ENCODE data around the gene CERK.
A peak's percentile ranks its signal among the peaks of the same experiment; 100 is the strongest.

The CERK gene

DNA sequence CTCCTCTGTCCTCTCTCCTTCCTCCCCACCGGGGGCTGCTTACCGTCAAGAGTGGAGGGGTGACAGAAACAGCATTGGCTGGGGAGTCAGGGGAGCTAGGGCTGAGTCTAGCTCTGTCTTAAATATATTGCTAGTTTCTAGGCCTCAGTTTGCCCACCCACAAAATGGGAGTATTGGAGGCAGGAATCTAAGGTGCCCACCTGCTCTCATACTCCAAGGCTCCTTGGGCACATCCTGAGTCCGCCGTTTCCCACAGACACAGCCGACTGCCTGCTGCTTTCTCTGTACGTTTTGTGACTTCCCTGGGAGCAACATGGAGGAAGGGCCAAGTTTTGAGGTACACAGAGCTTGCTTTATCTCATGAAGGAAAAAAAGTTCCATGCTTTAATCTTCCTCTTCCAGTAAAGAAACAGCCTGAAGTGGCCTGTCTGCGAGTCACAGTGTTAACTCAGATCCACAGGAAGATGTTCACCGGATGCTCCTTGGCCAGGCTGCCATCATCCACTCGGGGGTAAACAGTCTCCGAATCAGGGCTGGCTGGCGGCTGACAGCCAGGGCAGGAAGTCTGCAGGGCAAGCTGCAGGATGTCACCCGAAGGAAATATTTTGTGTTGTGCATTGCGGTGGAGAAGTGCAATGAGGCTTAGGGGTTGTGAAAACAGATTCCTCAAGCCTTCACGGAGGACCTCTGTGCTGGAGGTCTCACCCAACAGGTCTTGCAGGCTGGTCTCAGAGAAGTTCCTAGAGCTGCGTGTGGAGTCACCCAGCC lies 11.0 kb upstream of the CERK start:
- DNase-seq: no peak

DNA sequence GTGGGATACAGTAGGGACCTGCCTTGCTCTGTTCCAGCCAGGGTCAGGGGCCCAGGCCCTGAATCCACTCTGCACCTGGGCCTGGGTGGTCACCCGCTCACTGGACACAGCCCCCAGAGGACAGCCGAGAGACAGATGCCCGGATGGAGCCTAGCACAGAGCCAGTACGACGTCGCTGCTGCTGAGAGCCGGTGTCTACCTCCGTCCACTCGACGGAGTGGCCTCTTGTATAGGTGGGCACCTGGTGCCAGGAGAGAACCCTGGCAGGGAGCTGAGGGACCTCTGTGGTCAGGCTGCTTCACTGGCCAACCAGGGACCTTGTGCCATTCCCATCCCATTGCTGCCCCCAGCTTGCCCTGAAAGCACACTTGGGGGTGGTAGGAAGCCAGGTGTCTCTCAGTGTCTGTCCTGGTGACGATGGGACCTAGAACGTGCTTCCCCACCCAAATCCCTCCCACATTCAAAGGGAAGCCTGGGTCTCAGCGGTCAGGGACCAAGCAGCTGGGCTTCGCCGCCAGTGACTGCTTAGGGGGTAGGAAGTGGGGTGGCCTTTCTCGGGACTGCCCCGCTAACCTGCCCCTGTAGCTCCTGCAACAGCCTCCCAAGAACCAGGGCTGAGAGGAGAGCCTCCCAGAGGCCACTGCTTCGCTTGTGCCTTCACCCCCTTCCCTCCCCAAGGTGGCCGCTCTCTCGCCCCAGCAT lies 10.3 kb upstream of the CERK start:
- DNase-seq: no peak

DNA sequence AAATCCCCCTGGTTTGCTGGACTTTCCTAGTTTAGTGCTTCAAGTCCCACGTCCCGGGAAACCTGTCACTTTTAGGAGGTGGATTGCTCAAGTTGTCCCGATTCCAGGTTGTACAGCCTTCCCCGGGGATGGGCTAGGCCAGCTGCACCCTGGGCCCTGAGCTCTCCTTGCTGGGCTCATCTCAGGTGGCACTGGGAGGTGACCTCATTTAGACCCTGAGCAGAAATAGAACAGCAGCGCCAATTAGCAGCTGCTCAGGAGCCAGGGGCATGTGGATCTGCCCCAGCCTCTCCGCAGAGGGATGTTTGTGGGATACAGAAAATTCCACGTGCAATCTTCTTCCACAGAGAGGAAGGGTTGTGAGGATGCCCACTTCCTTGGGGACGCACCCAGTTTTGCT lies 9.6 kb upstream of the CERK start:
- no peak for DNase-seq

DNA sequence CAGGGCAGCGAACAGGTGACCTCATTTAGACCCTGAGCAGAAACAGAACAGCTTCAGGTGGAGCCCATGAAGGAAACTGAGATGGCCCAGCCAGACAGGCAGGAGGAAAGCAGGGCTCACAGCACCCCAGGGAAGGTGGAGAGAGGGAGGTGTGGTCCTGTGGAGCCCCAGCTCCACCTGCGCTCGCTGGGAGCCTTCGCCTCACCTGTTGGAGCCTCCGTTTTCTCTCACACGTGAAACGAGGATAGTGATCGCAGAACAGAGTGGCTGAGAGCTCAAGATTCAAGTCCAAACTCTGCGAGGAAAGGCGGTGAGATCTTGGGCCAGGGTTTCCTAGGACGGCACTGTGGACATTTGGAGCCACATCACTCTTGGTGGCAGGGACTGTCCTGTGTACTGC lies 8.6 kb upstream of the CERK start:
- DNase-seq: no peak

DNA sequence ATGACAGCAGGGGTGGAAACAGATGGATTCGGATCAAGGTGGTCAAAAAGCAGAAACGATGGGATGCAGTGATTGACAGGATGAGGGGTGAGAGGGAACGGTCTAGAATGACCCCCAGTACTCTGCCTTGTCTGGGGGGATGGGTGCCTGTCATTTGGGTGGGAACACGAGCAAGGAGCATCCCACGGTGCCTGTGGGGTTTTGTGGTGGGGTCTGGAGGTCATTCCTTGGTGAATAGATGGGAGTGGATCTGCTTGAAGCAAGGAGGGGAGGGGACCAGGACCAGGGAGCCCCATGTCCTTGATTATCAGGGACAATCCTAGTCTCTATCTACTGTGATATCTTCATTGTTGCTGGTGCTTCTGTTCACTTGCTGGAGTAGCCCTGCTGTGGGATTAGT lies 8.1 kb upstream of the CERK start:
- no peak for DNase-seq

DNA sequence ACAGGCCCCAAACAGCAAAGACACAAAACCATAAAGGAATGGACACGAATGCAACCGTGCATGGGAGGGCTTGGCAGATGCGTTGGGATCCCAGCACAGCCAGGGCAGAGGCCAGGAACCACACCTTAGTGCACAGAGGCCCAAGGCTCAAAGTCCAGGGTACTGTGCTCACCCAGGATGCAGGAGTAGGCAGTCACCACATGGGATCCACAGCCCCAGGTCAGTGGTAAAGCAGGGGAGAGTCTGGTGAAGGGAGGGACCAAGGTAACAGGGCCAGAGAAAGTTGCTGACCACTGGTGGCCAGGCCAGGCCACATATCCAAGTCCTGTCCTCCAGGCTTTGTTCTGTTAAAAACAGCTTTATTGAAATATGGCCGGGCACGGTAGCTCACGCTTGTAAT lies 6.5 kb upstream of the CERK start:
- no peak for DNase-seq

DNA sequence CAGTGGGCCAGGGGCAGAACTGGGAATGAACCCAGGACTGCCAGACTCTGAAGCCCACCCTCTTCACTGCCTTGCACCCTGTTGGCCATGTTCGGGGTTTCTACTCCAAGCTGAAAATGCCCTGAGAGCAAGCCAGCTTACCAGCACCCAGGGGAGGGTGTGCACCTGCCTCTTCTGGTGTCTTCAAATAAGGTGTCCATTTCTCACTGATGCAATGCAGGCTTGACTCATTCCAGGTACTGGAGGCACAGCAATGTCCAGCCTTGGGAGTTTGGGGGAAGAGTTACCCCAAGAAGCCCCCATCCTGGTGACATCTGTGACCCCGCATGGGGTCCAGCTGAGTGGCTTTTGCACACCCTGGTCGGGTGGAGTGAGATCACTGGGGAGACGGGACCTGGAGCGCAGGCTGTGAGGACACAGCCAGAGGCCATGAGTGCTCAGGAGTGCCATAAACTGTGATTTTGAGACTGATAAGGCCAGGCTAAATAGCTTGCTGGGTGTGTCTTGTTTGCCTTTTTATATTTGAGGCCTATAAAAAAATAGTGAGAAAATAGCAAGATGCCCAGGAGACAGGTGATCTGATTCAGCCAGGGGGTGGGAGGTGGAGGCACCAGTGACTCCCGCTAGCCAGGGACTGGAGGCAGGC lies 4.6 kb upstream of the CERK start:
- no peak for DNase-seq

DNA sequence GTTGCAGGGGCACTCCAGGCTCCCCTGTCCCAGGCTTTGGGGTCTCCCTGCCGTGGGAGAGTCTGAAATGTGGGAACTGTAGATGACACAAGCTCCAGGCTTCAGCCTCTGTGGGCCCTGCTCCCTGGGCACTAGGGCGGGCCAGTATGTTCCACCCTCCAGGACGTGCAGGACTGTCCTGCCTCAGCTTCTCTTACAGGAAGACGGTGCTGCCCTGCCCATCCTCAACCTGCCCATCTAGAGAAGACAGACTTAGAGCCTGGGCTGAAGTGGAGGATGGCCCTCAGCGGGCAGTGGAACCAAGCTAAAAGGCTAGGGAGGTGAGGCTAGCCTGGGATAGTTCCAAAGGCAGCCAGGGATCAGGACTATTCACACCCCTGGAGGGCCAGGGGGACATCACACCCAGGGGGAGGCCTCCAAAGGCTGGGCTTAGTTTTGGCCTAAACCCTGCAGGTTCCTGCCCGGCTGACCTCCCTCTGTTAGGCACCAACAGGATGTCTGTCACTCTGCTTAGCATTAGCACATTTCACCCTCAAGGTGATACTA lies 4.0 kb upstream of the CERK start:
- DNase-seq: no peak

DNA sequence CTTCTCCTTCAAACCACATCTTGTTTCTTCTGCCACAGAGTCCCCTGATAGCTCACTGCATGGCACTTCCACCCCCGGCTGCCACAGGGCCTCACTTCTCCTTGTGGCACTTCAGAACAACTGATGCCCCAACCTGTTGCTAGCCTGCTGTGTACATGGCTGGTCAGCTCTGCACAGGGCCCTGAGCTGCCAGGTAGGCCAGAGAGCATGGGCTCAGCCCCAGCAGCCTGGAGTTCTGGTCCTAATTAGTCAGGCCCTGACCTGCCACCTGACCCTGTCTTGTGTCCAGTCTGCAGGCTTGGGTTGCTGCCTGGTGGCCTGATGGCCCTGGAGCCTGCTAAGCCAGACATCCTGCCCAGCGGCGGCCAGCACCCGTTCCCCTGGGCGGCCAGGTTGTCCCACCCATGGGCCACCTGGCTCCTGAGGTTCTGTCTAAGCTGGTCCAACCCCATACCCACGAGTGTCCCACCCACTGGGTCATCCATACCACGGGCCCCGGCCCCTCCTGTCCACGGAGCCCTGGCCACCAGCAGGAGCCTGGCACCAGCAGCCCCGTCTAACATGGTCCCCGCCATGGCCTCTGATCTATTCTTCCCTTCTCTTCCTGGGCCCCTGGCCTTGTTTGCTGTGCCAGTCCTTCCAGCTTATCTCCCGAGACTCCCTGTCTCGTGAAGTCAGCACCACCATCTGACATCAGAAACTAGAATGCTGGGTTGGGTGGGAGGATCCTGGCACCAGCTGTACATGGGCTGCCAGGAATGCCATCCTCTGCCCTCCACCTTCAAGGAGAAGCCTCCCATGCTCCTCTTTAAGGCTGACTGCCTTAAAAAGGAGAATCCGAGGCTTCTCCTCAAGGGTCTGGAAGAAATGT lies 3.1 kb upstream of the CERK start:
- no peak for DNase-seq

DNA sequence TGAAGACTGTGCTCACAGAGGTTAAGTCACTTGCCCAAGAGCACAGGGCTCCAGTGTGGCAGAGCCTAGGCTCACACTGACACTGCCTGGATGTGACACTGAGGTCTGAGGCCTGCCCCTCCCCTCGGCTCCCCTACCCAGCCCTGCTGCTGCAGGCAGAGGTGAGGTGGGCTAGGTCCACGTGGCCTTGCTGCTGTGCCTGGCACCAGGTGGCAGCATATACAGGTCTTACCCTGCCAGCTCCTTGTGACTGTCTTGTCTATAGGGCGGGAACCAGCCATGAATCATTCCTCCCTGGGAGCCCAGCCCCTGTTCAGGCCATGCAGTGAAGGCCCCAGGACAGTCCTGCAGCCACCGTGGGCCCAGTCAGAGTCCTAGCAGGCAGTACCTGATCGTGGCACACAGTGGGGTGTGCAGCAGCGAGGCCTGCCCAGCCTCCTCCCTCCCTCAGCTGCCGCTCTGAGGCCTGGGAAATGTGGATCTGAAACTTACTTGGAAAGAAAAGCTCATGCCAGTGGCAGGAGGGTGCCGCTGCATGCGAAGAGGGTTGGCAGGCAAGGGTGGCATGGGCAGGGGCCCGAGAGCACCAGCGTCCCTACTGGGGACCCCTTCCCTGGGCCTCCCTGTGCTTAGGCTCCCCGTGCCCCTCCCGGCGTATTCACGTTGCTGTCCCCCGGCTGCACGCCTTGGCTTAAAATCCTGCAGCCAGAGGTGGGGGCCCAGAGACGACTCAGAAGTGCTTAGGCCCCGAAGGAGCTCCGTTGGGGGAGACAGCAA lies 1.2 kb upstream of the CERK start:
- no peak for DNase-seq

DNA sequence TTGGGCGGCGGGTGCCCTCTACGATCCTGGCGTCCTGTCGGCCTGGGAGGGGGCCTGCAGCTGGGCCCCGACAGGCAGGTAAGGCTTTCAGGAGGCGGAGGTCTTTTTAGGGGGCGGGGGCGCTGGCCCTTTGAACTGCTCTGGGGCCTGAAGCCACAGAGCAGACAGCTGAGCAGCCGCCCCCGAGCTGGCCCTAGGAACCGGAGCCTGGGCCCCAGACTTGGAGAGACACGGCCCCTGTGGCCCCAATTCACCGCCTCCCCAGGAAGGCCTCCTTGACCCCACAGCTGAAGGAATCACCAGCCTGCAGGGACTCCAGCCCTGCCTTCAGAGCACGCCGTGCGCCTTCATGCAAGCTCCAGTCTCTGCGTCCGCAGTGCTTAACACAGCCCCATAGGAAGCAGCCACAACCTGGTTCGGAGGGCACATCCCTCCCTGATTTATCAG lies 618 bp upstream of the CERK start:
- no peak for DNase-seq

DNA sequence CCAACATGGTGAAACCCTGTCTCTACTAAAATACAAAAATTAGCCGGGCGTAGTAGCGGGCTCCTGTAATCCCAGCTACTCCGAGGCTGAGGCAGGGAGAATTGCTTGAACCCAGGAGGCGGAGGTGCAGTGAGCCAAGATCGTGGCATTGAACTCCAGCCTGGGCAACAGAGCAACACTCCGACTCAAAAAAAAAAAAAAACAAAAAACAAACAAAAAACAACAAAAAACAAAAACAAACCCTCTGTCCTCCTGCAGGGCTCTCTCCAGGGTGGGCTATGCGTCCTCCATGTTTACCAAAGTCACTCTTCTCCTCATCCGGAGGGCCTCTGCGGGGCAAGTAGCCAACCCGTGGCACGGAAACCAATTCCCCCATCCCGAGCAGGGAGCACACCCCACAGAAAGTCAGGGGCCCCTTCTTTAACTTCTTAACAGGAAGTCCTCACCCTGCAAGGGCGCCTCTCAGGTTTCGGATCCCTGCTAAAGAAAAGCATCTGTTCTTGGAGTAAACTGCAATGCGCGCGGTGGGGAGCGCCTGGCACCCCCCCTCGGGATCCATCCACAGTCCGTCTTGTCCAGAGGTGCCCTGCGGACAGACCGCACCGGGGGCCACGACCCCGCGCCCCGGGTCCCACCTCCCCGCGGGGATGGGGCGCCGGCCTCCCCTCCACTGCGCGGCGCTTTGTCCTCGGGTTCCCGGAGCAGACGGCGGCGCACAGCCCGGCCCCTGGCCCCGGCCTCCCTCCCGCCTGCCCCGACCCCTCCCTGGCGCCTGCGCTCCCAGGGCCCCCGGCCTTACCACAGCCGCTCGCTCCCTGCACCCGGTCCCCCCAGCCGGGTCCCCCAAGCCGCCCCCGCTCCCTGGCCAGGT lies 712 bp downstream of the CERK start:
- no peak for DNase-seq

DNA sequence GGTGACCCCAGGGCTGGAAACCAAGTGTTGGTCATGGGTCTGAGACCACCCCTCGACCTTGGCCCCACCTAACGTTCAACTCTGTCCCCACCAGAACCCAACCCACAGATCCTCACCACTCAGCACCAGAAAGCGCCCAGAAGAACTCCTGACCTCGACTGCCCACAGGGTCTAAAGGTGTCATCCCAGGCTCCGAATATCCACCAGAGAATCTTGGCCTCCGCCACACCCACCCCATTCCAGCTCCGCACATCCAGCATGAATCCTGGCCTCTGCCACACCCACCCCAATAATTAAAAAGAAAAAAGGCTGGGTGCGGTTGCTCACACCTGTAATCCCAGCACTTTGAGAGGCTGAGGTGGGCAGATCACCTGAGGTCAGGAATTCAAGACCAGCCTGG lies 1.3 kb downstream of the CERK start:
- DNase-seq: no peak

DNA sequence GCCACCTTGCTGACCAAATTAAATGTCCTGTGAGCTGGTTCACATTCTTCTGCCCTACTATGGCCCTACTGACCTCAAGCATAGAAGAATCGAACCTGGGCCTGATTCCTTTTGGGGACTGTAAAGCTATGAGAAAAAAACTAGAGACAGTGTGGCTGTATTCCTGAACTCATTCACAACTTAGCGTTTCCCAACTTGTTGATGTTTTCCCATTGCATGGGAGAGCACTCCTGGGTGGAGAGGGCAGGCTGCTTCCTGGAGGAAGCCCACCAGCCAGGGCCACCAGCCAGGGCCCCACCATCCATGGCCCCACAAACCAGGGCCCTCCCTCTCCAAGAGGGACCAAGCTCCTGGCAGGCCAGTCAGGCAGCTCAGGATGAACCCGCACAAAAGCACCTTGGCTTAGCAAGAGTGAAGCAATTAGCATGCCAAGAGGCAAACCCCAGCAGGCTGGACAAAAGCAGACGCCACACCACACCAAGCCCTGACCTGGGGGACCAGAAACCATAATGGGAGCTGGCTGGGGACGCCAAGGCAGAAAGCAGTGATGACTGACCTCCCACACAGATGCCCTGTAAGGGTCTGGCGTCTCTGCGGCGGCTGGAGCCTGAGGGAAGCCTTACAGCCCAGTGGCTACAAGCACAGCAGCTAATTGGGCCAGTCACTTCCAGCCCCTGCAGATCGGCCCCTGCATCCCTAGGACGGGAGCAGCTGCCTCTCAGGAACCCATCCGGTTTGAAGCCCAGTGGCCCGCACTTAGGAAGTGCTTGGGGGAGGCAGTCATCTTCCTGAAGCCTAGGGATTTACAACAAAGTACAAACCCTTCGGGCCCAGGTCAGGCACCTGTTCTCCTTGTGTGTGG lies 2.1 kb downstream of the CERK start:
- no peak for DNase-seq

DNA sequence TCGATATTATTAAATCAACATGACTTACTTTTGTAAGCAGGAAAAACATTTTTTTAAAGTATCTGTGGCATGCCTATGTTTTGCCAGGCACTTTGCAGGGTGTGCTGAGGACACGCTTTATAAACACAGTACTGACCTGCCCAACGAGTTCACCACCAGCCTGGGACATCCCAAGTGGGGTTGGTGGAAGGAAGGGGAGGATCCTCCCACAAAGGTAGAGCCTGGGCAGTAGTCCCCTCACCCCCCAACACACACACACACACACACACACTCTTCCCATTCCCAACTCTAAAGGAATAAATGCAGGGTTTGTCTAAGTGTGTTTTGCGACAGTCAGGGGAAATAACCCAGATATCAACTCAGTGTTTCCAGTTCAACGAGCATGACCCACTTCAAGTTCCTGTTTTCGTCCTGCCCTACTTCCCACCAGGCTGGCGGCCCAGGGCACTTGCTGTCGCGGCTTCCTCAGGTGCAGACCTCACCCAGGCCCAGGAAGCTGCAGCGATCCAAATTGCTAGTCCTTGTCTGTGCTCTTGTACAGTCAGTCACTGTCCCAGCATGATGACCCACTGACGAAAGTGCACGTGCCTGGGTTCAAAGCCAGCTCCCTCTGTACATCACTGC lies 3.1 kb downstream of the CERK start:
- DNase-seq: peak; percentile 46

DNA sequence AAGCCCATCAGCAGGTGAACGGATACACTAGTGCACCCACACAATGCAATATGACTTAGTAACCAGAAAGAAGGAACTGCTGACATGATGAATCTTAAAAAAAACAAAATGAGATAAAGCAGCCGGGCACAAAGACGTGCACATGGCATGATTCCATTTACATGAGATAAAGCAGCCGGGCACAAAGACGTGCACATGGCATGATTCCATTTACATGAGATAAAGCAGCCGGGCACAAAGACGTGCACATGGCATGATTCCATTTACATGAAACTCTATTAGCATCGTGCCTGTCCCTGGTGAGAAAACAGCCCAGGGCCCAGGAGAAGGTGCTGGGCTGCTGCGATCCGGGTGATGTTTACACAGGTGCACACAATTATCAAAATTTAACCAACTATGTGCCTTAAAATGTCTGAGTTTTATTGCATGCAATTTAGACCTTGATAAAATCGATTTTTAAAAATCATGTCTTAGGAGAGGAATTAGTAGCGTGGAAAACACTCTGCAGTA lies 3.8 kb downstream of the CERK start:
- DNase-seq: peak; percentile 67

DNA sequence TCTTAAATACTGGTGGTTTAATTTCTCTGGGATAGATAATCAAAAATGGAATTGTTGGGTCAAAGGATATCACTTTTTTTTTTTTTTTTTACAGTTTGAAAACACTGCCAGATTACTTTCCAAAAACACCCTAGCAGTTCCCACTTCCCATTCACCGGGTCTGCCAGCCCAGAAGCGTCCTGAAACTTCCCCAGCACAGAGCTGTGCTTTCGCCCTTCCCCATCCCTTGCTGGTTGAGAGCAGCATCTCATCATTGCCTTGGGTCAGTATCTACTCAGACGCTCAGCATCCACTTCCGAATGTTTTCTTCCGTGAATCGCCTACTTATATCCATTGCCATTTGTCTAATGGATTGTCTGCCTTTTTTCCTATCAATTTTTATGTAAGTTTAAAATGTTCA lies 5.5 kb downstream of the CERK start:
- no peak for DNase-seq

DNA sequence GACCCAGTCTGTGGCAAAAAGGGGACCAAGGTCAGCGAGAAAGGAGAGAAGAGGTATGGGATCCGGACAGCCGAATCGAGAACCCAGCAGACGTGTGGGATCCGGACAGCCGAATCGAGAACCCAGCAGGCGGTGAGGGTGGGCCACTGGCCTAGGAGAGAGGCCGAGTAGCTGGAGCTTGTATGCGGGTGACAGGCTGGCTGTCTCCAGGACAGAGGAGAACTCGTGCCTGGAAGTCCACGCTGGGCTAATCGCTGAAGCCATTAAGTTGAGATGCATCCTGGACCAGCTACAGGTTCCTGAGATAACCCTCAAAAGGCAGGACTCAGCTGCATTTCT lies 6.0 kb downstream of the CERK start:
- DNase-seq: no peak

DNA sequence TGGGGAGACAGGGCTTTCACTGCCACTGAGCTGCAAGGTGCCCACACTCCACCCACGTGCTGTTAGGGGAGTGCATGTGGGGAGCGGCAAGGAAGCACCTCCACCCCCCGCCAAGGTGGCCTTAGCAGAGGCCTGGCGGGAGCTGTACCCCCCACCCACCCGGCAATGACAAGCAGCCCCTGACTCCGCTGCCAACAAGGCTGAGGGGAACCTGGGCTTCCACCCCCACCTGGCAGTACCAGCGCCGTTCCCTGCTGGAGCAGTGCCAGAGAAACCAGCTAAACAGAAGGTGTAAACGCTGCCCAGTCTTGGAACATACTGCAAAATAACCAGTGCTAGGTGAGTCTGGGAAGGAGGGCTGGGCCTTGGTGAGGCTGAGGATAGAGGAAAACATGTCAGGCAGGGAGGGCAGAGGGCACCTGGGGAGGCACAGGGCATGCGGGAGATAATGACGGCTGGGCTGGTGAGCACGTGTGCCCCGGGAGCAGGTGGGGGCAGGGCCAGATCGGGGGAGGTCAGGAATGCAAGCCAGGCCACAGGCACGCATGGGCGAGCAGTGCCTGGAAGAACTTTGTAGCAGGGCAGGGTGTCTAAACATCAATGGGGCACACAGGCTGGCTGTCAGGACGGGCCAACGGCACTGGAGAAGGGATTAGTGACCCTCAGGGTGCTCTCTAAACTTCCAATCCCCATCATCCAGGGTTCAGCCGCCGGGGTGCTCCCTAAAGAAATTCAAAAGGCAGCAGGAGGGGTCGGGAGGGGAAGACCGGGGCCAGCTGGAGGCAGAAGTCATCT lies 6.6 kb downstream of the CERK start:
- peak; percentile 67 for DNase-seq
